ENCODE measurements around the gene ADGRL2.

DNA sequence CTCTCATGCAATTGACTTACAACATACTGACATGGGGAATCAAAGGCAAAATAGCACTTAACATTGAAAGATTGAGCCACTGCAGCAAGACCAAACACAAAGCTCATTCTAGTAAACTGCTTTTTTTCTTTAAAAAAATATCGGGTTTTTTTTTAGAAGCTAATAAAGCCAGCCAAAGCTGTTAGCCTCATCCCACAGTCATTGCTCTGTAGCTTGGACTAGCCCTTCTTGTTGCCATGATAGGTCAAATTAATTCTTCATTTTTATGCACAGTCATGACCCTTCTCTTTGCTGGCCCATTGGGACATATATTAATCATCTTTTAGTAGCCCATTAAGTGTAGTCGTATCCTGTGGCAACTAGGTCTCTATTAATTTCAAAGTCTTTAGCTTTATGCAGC is 231.3 kb downstream of the ADGRL2 start:
- TF ChIP-seq CTCF (IDR thresholded peaks at IDR 0.05; ENCODE audit: insufficient read depth, low read depth, low read length) (no peak), EZH2 (IDR thresholded peaks at IDR 0.05; ENCODE audit: insufficient read depth, low read length) (no peak)

All from astrocyte (in vitro differentiated cells and primary cell).